ENCODE results near the gene SLC22A1.

The SLC22A1 gene

DNA sequence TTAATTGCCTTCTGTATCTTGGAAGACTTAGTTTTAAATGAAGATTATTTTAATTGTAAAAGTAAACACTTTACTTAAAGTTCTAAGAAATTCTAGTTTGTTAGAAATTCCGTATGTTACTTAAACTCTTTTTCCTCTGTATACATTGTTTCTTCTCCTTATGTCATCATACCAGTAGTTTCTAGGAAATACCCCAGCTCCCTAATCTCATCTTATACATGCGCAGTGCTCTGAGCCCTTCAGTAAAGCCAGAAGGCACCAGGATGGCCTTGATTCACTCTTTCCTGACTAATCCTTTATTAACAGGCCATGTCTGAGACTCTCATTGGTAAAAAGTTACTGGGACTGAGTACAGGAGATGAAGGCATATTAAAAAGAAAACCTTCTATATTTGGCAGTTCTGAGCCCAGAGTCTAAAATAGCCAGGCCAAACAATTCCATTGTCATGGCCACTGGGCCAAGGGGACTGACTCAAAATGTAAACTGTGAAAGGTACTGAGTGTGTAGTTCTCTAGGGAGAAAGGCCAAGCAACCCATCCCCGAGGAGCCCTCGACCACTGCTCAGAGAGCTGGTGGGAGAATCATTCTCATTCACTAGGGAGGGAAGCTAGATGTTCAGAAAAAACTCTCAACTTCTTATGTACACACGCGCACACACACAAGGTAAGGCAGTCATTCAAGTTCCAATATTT lies 25.0 kb downstream of the SLC22A1 start:
- H3K36me3 ChIP-seq: no peaks in the 10 kb centered on the region
- H3K9me3 ChIP-seq: no peaks in the 10 kb centered on the region
- no peak for DNase-seq
- H3K4me1 ChIP-seq: no peaks in the 10 kb centered on the region
- no peak for TF ChIP-seq CTCF (IDR thresholded peaks at IDR 0.05; ENCODE audit: low read depth, low read length)
- no peak overlapping the region for H3K4me3 ChIP-seq (ENCODE audit: low read depth, low read length)
- peaks cover 7% of the 10 kb centered on the region; the same call in 1 of the 2 replicates for H3K27me3 ChIP-seq

GRCh38 chr6:160147146-160147536 lies 25.5 kb downstream of the SLC22A1 start:
- peaks cover 7% of the 10 kb centered on the region; the same call in 1 of the 2 replicates for H3K27me3 ChIP-seq
- no peak for TF ChIP-seq CTCF (IDR thresholded peaks at IDR 0.05; ENCODE audit: low read depth, low read length)
- H3K36me3 ChIP-seq: no peaks in the 10 kb centered on the region
- H3K4me1 ChIP-seq: no peaks in the 10 kb centered on the region
- no peak for DNase-seq
- no peak overlapping the region for H3K4me3 ChIP-seq (ENCODE audit: low read depth, low read length)
- no peaks in the 10 kb centered on the region for H3K9me3 ChIP-seq

DNA sequence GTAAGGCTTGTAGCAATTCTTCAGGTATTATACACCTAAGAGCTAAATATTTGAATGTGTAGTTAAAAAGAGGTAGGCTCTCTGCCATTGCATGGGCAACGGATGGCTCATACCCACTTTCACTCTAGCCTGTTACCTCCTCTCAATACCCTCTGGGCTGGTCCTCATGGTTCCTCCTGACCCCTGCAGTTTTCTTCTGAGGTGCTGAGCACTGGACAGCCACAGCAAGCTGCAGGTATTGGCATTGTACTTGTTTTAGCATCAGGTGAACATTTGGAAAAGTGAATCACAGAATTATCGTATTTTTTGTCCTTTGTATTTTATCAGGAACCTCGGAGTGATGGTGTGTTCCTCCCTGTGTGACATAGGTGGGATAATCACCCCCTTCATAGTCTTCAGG lies 32.9 kb downstream of the SLC22A1 start:
- no peaks in the 10 kb centered on the region for H3K36me3 ChIP-seq
- no peak for TF ChIP-seq CTCF (IDR thresholded peaks at IDR 0.05; ENCODE audit: low read depth, low read length)
- H3K4me1 ChIP-seq: no peaks in the 10 kb centered on the region
- no peaks in the 10 kb centered on the region for H3K27me3 ChIP-seq
- H3K9me3 ChIP-seq: no peaks in the 10 kb centered on the region
- no peak for DNase-seq
- no peak overlapping the region for H3K4me3 ChIP-seq (ENCODE audit: low read depth, low read length)

GRCh38 chr6:160156842-160157241 lies 35.2 kb downstream of the SLC22A1 start:
- no peak for DNase-seq
- H3K4me3 ChIP-seq (ENCODE audit: low read depth, low read length): no peak overlapping the region
- H3K9me3 ChIP-seq: no peaks in the 10 kb centered on the region
- H3K27me3 ChIP-seq: no peaks in the 10 kb centered on the region
- no peaks in the 10 kb centered on the region for H3K4me1 ChIP-seq
- no peak for TF ChIP-seq CTCF (IDR thresholded peaks at IDR 0.05; ENCODE audit: low read depth, low read length)
- H3K36me3 ChIP-seq: no peaks in the 10 kb centered on the region

GRCh38 chr6:160160450-160160849 lies 38.8 kb downstream of the SLC22A1 start:
- DNase-seq: peak; percentile 24
- H3K4me3 ChIP-seq (ENCODE audit: low read depth, low read length): no peak overlapping the region
- no peaks in the 10 kb centered on the region for H3K4me1 ChIP-seq
- no peak for TF ChIP-seq CTCF (IDR thresholded peaks at IDR 0.05; ENCODE audit: low read depth, low read length)
- H3K9me3 ChIP-seq: no peaks in the 10 kb centered on the region
- H3K27me3 ChIP-seq: no peaks in the 10 kb centered on the region
- H3K36me3 ChIP-seq: no peaks in the 10 kb centered on the region

DNA sequence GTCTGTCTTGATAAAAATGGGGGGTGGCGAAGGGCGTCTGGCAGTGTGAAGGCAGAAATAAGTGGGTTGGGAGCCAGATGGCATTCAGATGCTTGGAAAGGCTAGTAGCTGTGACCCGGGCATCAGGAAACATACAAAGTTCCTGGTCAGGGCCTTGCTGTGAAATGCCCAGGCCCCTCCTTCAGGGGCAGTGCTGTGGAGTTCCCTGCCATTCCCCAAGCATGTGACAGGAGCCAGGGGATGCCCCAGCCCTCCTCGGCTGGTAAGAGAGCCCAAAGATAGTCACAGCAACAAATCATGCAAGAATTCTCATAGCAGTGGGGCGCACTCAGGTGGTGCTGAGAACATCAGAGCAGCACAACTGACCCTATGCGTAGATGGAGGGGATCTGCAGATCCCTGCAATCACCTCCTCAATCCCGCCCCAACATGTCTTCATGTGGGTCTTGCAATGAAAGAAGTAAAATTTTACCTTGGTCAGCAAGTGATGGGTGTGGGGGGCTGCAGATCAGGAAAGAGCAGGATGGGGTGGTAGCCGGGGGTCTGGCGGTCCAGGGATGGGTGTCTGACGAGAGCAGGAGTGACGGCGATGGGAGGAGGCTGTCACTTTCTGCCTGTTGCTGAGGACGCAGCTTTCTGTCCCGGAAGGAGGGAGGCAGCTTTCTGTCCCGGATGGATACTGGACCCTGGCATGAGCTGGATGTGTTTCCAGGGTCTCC lies 39.5 kb downstream of the SLC22A1 start:
- H3K4me1 ChIP-seq: no peaks in the 10 kb centered on the region
- H3K27me3 ChIP-seq: no peaks in the 10 kb centered on the region
- no peaks in the 10 kb centered on the region for H3K9me3 ChIP-seq
- no peak overlapping the region for H3K4me3 ChIP-seq (ENCODE audit: low read depth, low read length)
- no peak for DNase-seq
- H3K36me3 ChIP-seq: no peaks in the 10 kb centered on the region
- TF ChIP-seq CTCF (IDR thresholded peaks at IDR 0.05; ENCODE audit: low read depth, low read length): no peak

Measured in BE2C (cell line).